HS-27A (cell line): Measurements from ENCODE around the gene MROH2A.
"Not testable (repeated sequence)": the region's sequence is repeated elsewhere in the genome, so short reads cannot be mapped to it uniquely, and the experiment has no call there.

ENCODE experiments used
- DNase-seq: peaks from one replicate; pipeline ENCODE4 v3.0.0-alpha.2; 2012; ENCODE audit warnings: low read depth, missing footprints

MROH2A gene

GRCh38 chr2:233858331-233858730 is 80.2 kb downstream of the MROH2A start:
- DNase-seq = no peak

- no peak for DNase-seq
Measured at GRCh38 chr2:233862261-233862768, 84.2 kb downstream of the MROH2A start.

- DNase-seq = no peak
Measured at GRCh38 chr2:233865838-233866237, 87.7 kb downstream of the MROH2A start.

GRCh38 chr2:233866479-233866878 is 88.3 kb downstream of the MROH2A start:
- DNase-seq = no peak

GRCh38 chr2:233867993-233868532 is 89.9 kb downstream of the MROH2A start, which contains the start of gene MSL3B:
TSS of gene MSL3B (minus strand) at chr2:233868386.
- no peak for DNase-seq

- no peak for DNase-seq
Measured at GRCh38 chr2:233871432-233871831, 93.3 kb downstream of the MROH2A start.

GRCh38 chr2:233872125-233872524 is 94.0 kb downstream of the MROH2A start:
- DNase-seq = not testable (repeated sequence)

GRCh38 chr2:233882353-233882752 is 104.2 kb downstream of the MROH2A start:
- DNase-seq = no peak
